Stomach (tissue), 9 donors: ENCODE results near the gene ADCY5. TPM values are rescaled to one million over a fixed set of nuclear protein-coding genes. Genes with fewer than 3 reads are reported as not detected.

Source experiments
- DNase-seq, 2 donors: peaks; one replicate each; pipeline versions ENCODE4 v3.0.0 to v3.0.0-alpha.2; 2013 to 2019
- H3K27ac ChIP-seq, 5 donors: fragments of 200-600 bp in 4 of 5; sonication (generic) in 4 of 5; one replicate each; pipeline ENCODE4 v1.5.1; 2013 to 2019; ENCODE audit warnings: mild to moderate bottlenecking in 1 of 5, moderate library complexity in 1 of 5
- H3K27me3 ChIP-seq, 3 donors: fragments of 200-600 bp; sonication (generic); one replicate each; pipeline ENCODE4 v1.5.1; 2017 to 2019; ENCODE audit warnings: mixed run types in 1 of 3
- H3K36me3 ChIP-seq, 4 donors: fragments of 200-600 bp; sonication (generic); 1 replicate in 3 of 4; 2 replicates in 1 of 4; pipeline ENCODE4 v1.5.1; 2016 to 2019
- H3K4me1 ChIP-seq, 4 donors: fragments of 200-600 bp; sonication (generic); one replicate each; pipeline ENCODE4 v1.5.1; 2016 to 2019
- H3K4me3 ChIP-seq, 4 donors: fragments of 200-600 bp; sonication (generic) in 3 of 4; one replicate each; pipeline ENCODE4 v1.5.1; 2016 to 2019; ENCODE audit warnings: mild to moderate bottlenecking in 1 of 4
- H3K9me3 ChIP-seq, 4 donors: fragments of 200-600 bp; sonication (generic); one replicate each; pipeline ENCODE4 v1.5.1; 2016 to 2019
- CTCF ChIP-seq, 7 experiments: fragments of 450-650 bp in 4 of 7; fragments of 200-600 bp in 3 of 7; sonication (generic) in 3 of 7; IDR thresholded peaks; one replicate each; pipeline ENCODE4 v1.5.1; 2016 to 2019; ENCODE audit warnings: antibody characterized with exemption in 7 of 7, control low read depth in 2 of 7, mild to moderate bottlenecking in 1 of 7
- EP300 ChIP-seq: sonication (generic); formaldehyde crosslinking; IDR thresholded peaks from one replicate; pipeline ENCODE4 v1.6.1; 2017; ENCODE audit warnings: antibody characterized with exemption
- POLR2A ChIP-seq, 4 donors: fragments of 450-650 bp; IDR thresholded peaks; one replicate each; pipeline ENCODE4 v1.6.1; 2016; ENCODE audit warnings: antibody characterized with exemption in 4 of 4, control low read depth in 2 of 4, mild to moderate bottlenecking in 1 of 4, moderate library complexity in 1 of 4
- POLR2AphosphoS5 ChIP-seq, 3 donors: sonication (generic); formaldehyde crosslinking; IDR thresholded peaks; one replicate each; pipeline ENCODE4 v1.6.1; 2016; ENCODE audit warnings: antibody characterized with exemption in 3 of 3
- WGBS, 5 donors: extraction: QIAGEN DNeasy Blood & Tissue Kit in 3 of 5; methylation state at CpG; one replicate each; pipeline versions ENCODE4 v1.1.5 to v1.1.7; 2013 to 2018; 5-methylcytosine and 5-hydroxymethylcytosine counted together
- intact Hi-C: fragments of 100-400 bp; cut with DNase I; formaldehyde crosslinking; loops from one replicate; pipeline ENCODE4 v1.15.1; 2023; ENCODE audit warnings: low total_unique reads
- polyA plus RNA-seq, 3 donors: library from polyadenylated mRNA; stranded (reverse); fragments of 200-250 nt; gene quantifications; one replicate each; pipeline ENCODE4 v1.2.3, GENCODE V29; 2013
- total RNA-seq, 5 donors: library from RNA; depleted of rRNA; stranded (reverse); fragments of >200 nt; gene quantifications; one replicate each; pipeline versions ENCODE4 v1.1.0 to v1.2.3, GENCODE V29; 2014 to 2016
- donor health status: healthy with polysubstance abuse.
- donor health status: Bipolar disorder and iron deficiency.
- donor health status: healthy.

ADCY5 gene
- total and polyA plus RNA-seq, 8 donors, result 1.8 to 79.9 (median 16.3) TPM

DNA sequence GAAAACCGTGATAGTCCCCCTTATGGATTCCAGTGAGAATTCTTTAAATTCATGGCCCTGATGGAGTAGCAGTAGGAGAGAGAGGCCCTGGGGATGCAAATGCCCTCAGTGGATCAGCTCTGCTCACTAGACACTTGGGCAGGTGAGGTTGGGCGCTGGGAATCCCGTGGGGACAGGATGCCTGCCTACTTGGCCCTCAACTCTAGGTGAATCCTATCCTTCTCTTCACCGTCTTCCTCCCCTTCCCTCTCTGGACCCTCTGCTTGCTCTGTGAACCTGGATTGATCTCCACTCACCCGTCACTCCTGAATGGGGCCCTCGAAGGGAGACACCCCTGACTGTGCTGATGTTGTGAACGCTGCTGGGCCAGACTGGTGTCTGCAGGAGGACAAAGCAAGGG, 169.8 kb downstream of the ADCY5 start:
- Histone ChIP-seq H3K27ac (no peak overlapping the region), H3K4me1 (no peaks in the 10 kb centered on the region), H3K4me3 (no peak overlapping the region), H3K27me3 (no peaks in the 10 kb centered on the region), H3K9me3 (no peaks in the 10 kb centered on the region), H3K36me3 (peaks cover 3 to 42% (median 16%) of the 10 kb centered on the region in 4 donors)
- intact Hi-C loops, result no loop called here
- DNase-seq, result no peak
- no peak for TF ChIP-seq POLR2AphosphoS5 (IDR thresholded peaks at IDR 0.05)
- TF ChIP-seq CTCF (IDR thresholded peaks at IDR 0.05), result no peak
- no peak for TF ChIP-seq EP300
- 65 to 80% (median 75%) methylated on average over 7 of the region's 7 CpGs for WGBS, 5 donors

DNA sequence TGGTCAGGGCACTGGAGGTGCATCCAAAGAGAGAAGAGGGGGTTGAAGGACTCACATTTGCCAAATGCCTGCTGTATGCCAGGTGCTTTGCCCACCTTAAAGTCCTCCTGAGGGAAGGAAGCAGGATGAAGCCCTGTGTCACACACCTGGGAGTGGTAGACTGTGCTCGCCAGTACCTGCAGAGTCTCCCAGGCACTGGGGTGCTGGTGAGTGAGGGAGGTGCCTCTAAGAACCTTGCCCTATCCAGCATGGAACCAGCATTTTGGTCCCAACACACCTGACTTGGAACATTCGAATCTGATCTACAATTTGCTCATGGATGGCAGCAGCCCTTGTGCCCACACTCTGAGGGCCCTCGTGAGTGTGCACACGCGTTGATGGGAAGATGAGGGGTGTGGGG, 170.4 kb downstream of the ADCY5 start:
- Histone ChIP-seq H3K9me3 (no peaks in the 10 kb centered on the region), H3K36me3 (peaks cover 3 to 36% (median 14%) of the 10 kb centered on the region in 4 donors), H3K4me1 (no peaks in the 10 kb centered on the region), H3K27me3 (no peaks in the 10 kb centered on the region), H3K27ac (no peak overlapping the region), H3K4me3 (no peak overlapping the region)
- 85 to 90% (median 86%) methylated on average over 5 of the region's 5 CpGs for WGBS, 5 donors
- no peak for DNase-seq
- intact Hi-C loops, result no loop called here
- TF ChIP-seq EP300 (no peak), POLR2AphosphoS5 (IDR thresholded peaks at IDR 0.05) (no peak), CTCF (IDR thresholded peaks at IDR 0.05) (no peak), POLR2A (IDR thresholded peaks at IDR 0.05) (no peak)

- intact Hi-C loops, result no loop called here
- H3K4me3 ChIP-seq, result no peak overlapping the region
- no peak overlapping the region for H3K27ac ChIP-seq
- WGBS, 5 donors, result 83 to 89% (median 87%) methylated on average over 6 of the region's 6 CpGs
- peaks cover 0 to 23% (median 5%) of the 10 kb centered on the region in 4 donors for H3K36me3 ChIP-seq
- DNase-seq, result no peak
- H3K27me3 ChIP-seq, result no peaks in the 10 kb centered on the region
- H3K4me1 ChIP-seq, result no peaks in the 10 kb centered on the region
- H3K9me3 ChIP-seq, result no peaks in the 10 kb centered on the region
- TF ChIP-seq POLR2A (IDR thresholded peaks at IDR 0.05), result no peak
- TF ChIP-seq CTCF (IDR thresholded peaks at IDR 0.05), result no peak
- TF ChIP-seq EP300, result no peak
- TF ChIP-seq POLR2AphosphoS5 (IDR thresholded peaks at IDR 0.05), result no peak
Measured at GRCh38 chr3:123277106-123277505, 171.8 kb downstream of the ADCY5 start.

- WGBS, 5 donors, result 69 to 85% (median 85%) methylated on average over 10 of the region's 10 CpGs
- Histone ChIP-seq H3K9me3 (no peaks in the 10 kb centered on the region), H3K27me3 (no peaks in the 10 kb centered on the region), H3K36me3 (peaks cover 0 to 23% (median 2%) of the 10 kb centered on the region in 4 donors), H3K4me1 (peaks cover 0 to 3% (median 0%) of the 10 kb centered on the region in 4 donors), H3K27ac (no peak overlapping the region), H3K4me3 (no peak overlapping the region)
- DNase-seq, result no peak
- intact Hi-C loops, result no loop called here
- TF ChIP-seq EP300 (no peak), CTCF (IDR thresholded peaks at IDR 0.05) (no peak), POLR2A (IDR thresholded peaks at IDR 0.05) (no peak), POLR2AphosphoS5 (IDR thresholded peaks at IDR 0.05) (no peak)
Measured at GRCh38 chr3:123276346-123277006, 172.4 kb downstream of the ADCY5 start.
